GM23338 (cell line): ENCODE results near the gene RFX8.

Experiments
- CTCF ChIP-seq, 2 experiments: fragments of 200-600 bp in 1 of 2; sonication (generic) in 1 of 2; conservative IDR thresholded peaks; 2 replicates each; pipeline versions ENCODE4 v1.5.1 to v1.6.1; 2016 to 2017; ENCODE audit warnings: antibody characterized with exemption in 2 of 2, low read depth in 2 of 2, mild to moderate bottlenecking in 2 of 2, moderate library complexity in 1 of 2
- ETS1 ChIP-seq: IDR thresholded peaks from 2 replicates; pipeline ENCODE4 v1.6.1; 2016; ENCODE audit warnings: antibody characterized with exemption
- EZH2 ChIP-seq: fragments of 200-600 bp; sonication (generic); IDR thresholded peaks from one replicate; pipeline ENCODE4 v1.8.0; 2017; ENCODE audit warnings: antibody characterized with exemption, mild to moderate bottlenecking, low read depth; ENCODE audit not compliant: unreplicated experiment
- EZH2phosphoT487 ChIP-seq: fragments of 200-600 bp; sonication (generic); IDR thresholded peaks from one replicate; pipeline ENCODE4 v1.8.1; 2018; ENCODE audit warnings: antibody characterized with exemption; ENCODE audit not compliant: unreplicated experiment
- POLR2AphosphoS5 ChIP-seq: IDR thresholded peaks from 2 replicates; pipeline ENCODE4 v1.6.1; 2016; ENCODE audit warnings: antibody characterized with exemption, low read depth
- REST ChIP-seq: IDR thresholded peaks from one replicate; pipeline ENCODE4 v1.6.1; 2018; ENCODE audit warnings: antibody characterized with exemption; ENCODE audit not compliant: unreplicated experiment
- STAT1 ChIP-seq: IDR thresholded peaks from one replicate; pipeline ENCODE4 v1.6.1; 2016; ENCODE audit warnings: antibody characterized with exemption; ENCODE audit not compliant: unreplicated experiment

- no peak for TF ChIP-seq CTCF (conservative IDR thresholded peaks at IDR 0.05; ENCODE audit: low read depth in 2 of 2)
- TF ChIP-seq EZH2: no peak
- no peak for TF ChIP-seq EZH2phosphoT487
- TF ChIP-seq POLR2AphosphoS5: no peak
- TF ChIP-seq STAT1: no peak
- no peak for TF ChIP-seq REST
- TF ChIP-seq ETS1: no peak
These were observed 26.5 kb upstream of the RFX8 start for GRCh38 chr2:101501443-101501842.
